ENCODE results near the gene TEDC2.
A peak's percentile ranks its signal among the peaks of the same experiment; 100 is the strongest.

GRCh38 chr16:2511128-2511800 is 51.4 kb downstream of the TEDC2 start:
- TF ChIP-seq TCF12 (IDR thresholded peaks at IDR 0.05; ENCODE audit: low read depth, low read length) (no peak), CTCF (IDR thresholded peaks at IDR 0.05; ENCODE audit: control extremely low read depth in 1 of 3, insufficient read depth in 1 of 3, low read depth in 1 of 3, low read length in 3 of 3) (no peak), EP300 (IDR thresholded peaks at IDR 0.05; ENCODE audit: borderline replicate concordance in 1 of 2, low read depth in 2 of 2, low read length in 2 of 2) (no peak), CREB1 (IDR thresholded peaks at IDR 0.05) (peak; percentile 88), SAP30 (IDR thresholded peaks at IDR 0.05; ENCODE audit: insufficient read depth, insufficient replicate concordance, low read length) (no peak), ZNF274 (IDR thresholded peaks at IDR 0.05; ENCODE audit: borderline replicate concordance, extremely low read depth, low read length) (no peak)
